DOHH2 (cell line): Measurements from ENCODE around the gene HERC3.

ENCODE experiments used
- EZH2phosphoT487 ChIP-seq: fragments of 200-600 bp; sonication (generic); IDR thresholded peaks from 2 replicates; pipeline ENCODE4 v1.6.1; 2017; ENCODE audit warnings: borderline replicate concordance, mild to moderate bottlenecking, antibody characterized with exemption, low read length, moderate library complexity, mixed read lengths
- TF ChIP-seq, protein P1 (sequence below): fragments of 200-600 bp; sonication (generic); IDR thresholded peaks from one replicate; pipeline ENCODE4 v1.5.1; 2014; ENCODE audit warnings: antibody characterized with exemption, mild to moderate bottlenecking, low read depth, low read length; ENCODE audit not compliant: poor library complexity, severe bottlenecking

DNA sequence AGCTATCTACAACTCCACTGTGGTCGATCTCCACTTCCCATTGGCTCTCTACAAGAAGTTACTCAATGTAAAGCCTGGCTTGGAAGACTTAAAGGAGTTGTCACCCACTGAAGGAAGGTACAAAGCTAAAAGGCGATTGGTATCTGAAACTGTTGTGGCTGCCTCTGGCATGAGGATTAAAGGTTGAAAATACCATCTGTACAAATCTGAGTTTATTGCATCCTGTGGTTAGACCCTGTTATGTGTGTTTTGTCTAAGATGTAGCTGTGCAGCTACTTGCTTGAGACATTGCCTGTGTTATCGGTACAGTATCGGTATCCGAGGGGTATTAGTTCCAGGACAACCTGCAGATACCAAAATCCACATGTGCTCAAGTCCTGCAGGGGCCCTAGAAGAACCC lies 88.9 kb downstream of the HERC3 start:
- TF ChIP-seq, protein P1, sequence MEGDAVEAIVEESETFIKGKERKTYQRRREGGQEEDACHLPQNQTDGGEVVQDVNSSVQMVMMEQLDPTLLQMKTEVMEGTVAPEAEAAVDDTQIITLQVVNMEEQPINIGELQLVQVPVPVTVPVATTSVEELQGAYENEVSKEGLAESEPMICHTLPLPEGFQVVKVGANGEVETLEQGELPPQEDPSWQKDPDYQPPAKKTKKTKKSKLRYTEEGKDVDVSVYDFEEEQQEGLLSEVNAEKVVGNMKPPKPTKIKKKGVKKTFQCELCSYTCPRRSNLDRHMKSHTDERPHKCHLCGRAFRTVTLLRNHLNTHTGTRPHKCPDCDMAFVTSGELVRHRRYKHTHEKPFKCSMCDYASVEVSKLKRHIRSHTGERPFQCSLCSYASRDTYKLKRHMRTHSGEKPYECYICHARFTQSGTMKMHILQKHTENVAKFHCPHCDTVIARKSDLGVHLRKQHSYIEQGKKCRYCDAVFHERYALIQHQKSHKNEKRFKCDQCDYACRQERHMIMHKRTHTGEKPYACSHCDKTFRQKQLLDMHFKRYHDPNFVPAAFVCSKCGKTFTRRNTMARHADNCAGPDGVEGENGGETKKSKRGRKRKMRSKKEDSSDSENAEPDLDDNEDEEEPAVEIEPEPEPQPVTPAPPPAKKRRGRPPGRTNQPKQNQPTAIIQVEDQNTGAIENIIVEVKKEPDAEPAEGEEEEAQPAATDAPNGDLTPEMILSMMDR: no peak
- TF ChIP-seq EZH2phosphoT487: no peak
